HG03097 (cell line): ENCODE results near the gene RNF180.

Source experiments
- ATAC-seq: cut with Tn5 transposase; IDR thresholded peaks from one replicate; pipeline ENCODE4 v1.9.1; 2021; ENCODE audit not compliant: unreplicated experiment, low FRiP score

Gene RNF180

GRCh38 chr5:64165500-64166200 lies at the start of gene RNF180:
RNF180 (plus strand) TSS chr5:64165843; CDS start chr5:64200808, 34,965 bp downstream.
- no peak for ATAC-seq

- ATAC-seq, result no peak
Observed at GRCh38 chr5:64125521-64125920, 40.1 kb upstream of the RNF180 start.

GRCh38 chr5:64126202-64126741 lies 39.4 kb upstream of the RNF180 start:
- ATAC-seq, result no peak

GRCh38 chr5:64140018-64140417 lies 25.6 kb upstream of the RNF180 start:
- ATAC-seq, result no peak

- no peak for ATAC-seq
Observed at GRCh38 chr5:64144425-64145215, 21.0 kb upstream of the RNF180 start.

- ATAC-seq, result no peak
Observed at GRCh38 chr5:64145216-64145895, 20.3 kb upstream of the RNF180 start.

GRCh38 chr5:64147379-64147778 lies 18.3 kb upstream of the RNF180 start:
- no peak for ATAC-seq

- ATAC-seq, result no peak
Observed at GRCh38 chr5:64147849-64148441, 17.7 kb upstream of the RNF180 start.

GRCh38 chr5:64149268-64149667 lies 16.4 kb upstream of the RNF180 start:
- ATAC-seq, result no peak

- no peak for ATAC-seq
Observed at GRCh38 chr5:64149857-64150521, 15.7 kb upstream of the RNF180 start.

- no peak for ATAC-seq
Observed at GRCh38 chr5:64156261-64156660, 9.4 kb upstream of the RNF180 start.

GRCh38 chr5:64158827-64159226 lies 6.8 kb upstream of the RNF180 start:
- ATAC-seq, result no peak

- no peak for ATAC-seq
Observed at GRCh38 chr5:64160201-64160600, 5.4 kb upstream of the RNF180 start.

GRCh38 chr5:64161420-64161819 lies 4.2 kb upstream of the RNF180 start:
- no peak for ATAC-seq

- no peak for ATAC-seq
Observed at GRCh38 chr5:64163135-64163534, 2.5 kb upstream of the RNF180 start.

- no peak for ATAC-seq
Observed at GRCh38 chr5:64163746-64164145, 1.9 kb upstream of the RNF180 start.

- ATAC-seq, result no peak
Observed at GRCh38 chr5:64164166-64164565, 1.5 kb upstream of the RNF180 start.

GRCh38 chr5:64165160-64165499 lies 513 bp upstream of the RNF180 start:
- no peak for ATAC-seq

- no peak for ATAC-seq
Observed at GRCh38 chr5:64166201-64166959, 737 bp downstream of the RNF180 start.

GRCh38 chr5:64176301-64176700 lies 10.7 kb downstream of the RNF180 start:
- ATAC-seq, result no peak
